HL-60/S4 treated with retinoic acid at 250 ng/mL for 4 days and 3 days (cell line): ENCODE measurements around the gene SLC6A18.

ENCODE experiments used
- in situ Hi-C: fragments of 300-500 bp; cut with MboI; formaldehyde crosslinking; loops from 2 replicates; pipeline ENCODE4 v1.7.0; 2022; ENCODE audit warnings: low sequenced_read_pairs

The SLC6A18 gene

DNA sequence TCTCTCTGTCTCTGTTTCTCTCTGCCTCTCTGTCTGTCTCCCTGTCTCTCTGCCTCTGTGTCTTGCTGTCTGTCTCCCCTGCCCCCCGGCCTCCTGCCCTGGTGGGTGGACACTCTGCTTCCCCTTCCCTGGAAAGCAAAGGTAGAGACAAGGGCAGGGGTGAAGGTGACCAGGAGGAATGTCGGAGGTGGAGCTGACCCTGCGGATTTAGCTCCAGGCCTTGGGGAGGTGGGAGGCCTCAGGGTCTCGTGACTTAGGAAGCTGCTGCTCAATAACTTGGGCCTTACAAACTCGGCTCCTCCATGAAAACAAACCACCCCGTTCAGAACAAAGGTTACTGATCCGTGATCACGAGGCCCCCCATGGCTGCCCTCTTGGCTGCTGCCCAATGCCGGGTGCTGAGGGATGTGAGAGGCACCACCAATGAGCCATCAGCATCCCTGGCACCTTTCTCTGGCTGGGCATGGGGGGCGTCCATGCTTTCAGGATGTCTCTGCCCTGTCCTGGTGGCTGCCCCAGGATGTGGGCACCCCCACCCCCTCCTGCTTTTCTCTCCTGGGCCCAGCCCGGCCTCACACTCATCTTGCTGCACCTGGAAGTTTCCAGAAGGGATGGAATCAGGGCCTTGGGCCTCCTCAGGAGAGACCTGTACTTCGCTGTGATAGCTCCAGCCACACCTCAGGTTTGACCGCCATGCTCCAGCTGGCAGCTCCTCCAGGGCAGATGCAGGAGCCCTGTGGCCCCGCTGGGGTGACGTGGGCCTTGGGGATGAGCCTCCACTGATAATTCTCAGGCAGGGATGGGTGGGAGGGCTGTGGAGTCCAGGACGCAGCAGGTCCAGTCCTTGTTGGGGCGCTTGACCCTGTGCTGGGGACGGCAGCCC, 38.6 kb upstream of the SLC6A18 start:
- in situ Hi-C loops, result no loop called here

DNA sequence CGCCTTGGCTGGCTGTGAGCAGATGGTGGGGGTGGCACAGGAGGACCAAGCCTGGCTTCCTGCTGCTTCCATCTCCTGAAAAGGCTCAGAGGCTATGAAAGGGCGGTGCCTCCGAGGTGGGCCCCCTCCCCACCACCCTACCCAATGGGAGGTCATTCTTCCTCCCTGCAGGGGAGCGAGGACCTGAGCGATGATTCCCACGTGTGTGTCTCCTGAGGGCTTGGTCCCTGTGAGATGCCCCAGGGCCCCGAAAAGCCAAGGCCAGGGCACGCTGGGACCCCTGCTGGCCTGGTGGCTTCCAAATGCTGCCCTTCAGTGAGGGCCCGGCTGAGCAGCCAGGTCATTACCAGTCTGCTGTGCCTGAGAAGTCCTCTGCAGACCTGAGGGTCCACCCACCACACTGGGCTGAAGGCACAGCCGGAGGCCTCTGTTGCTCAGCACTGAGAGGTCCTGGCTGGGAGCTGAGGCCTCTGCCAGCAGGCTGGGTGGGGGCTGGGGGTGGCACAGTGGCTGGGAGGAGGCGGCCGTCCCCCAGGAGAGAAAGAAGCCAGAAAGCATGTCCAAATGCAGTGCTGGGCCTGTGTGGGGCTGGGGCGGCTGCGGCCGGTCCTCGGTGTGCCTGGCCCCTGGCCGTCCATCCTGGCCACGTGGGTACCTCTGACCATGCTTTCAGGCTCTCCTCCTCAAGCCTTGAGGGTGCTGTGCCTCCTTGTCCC, 37.8 kb upstream of the SLC6A18 start:
- in situ Hi-C loops, result no loop called here

DNA sequence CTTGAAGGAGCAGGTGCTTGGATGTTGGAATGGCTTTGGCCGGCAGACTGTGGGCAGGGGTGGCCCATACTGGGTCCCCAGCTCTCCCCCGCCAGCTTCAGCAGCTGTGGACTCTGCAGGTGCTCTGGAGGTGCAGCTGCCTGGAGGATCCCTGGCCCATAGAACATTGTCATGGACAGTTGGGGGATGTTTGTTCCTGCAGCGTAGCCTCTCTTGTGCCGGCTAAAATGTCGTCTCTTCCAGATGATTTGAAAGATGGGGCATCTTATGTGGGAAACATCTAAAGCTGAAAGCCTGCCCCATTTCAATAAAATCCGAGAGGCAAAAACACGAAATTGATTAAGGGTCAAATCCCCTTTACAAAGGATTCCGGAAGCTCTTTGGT, 37.2 kb upstream of the SLC6A18 start:
- in situ Hi-C loops, result no loop called here

DNA sequence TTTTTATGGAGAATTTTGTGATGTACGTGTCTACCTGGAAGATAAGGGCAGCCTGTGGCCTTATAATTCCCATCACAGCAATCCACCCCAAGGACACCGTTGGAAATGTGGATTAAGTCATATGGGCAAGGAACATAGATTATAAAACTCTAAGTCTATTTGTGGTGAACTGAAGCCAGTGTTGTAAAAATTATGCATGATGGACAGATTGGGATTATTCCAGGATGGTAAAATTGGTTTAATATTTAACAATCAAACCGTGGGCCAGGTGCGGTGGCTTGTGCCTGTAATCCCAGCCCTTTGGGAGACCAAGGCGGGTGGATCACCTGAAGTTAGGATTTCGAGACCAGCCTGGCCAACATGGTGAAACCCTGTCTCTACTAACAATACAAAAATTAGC, 36.7 kb upstream of the SLC6A18 start:
- in situ Hi-C loops, result no loop called here

DNA sequence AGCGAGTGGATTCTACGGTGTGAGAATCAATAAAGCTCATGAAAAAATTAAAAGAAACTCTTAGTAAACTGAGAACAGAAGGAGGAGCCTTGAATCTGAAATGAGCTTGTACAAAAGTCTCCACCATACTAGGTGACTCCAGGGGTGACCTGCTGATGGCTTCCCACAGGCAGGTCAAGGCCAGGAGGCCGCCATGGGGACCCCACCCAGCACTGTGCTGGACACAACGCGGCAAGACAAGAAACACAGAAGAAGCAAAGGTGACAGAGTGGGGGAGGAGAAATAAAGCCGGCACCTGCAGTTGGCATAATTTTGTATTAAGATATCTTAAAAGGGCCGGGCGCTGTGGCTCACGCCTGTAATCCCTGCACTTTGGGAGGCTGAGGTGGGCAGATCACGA, 35.9 kb upstream of the SLC6A18 start:
- in situ Hi-C loops, result no loop called here

DNA sequence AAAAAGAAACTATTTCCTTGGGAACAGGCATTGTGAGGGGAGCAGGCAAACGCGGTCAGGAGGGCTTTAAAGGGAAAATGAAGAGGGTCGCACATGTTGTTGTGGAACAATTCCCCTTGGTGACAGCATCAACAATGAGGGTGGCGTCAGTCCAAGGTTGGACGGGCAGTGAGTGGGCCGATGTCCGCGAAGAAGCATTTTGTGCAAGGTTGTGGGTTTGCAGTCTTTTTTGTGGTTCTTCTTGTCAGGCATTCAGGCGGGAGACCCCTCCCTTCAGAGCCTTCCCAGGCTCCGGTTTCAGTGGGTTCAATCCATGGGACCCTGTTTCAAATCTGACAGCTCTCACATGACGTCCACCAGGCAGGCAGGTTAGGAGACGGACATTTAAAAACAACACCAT, 34.9 kb upstream of the SLC6A18 start:
- in situ Hi-C loops, result no loop called here

DNA sequence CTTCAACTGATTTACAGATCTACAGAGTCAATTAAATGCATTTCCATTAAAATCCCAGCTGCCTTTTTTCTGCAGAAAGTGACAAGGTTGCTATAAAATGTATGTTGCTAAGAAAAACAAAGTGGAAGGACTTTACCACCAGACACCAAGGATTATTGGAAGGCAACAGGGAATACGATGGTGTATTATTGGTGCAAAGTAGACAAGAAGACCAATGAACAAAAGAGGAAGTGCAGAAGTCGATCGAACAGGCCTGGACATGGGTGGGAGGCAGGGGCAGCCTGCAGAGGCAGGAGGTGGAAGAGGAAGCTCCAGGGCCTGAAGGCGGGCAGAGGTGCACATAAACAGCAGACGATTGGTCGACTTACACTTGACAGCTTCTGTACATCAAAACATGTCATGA, 34.3 kb upstream of the SLC6A18 start:
- in situ Hi-C loops, result no loop called here

DNA sequence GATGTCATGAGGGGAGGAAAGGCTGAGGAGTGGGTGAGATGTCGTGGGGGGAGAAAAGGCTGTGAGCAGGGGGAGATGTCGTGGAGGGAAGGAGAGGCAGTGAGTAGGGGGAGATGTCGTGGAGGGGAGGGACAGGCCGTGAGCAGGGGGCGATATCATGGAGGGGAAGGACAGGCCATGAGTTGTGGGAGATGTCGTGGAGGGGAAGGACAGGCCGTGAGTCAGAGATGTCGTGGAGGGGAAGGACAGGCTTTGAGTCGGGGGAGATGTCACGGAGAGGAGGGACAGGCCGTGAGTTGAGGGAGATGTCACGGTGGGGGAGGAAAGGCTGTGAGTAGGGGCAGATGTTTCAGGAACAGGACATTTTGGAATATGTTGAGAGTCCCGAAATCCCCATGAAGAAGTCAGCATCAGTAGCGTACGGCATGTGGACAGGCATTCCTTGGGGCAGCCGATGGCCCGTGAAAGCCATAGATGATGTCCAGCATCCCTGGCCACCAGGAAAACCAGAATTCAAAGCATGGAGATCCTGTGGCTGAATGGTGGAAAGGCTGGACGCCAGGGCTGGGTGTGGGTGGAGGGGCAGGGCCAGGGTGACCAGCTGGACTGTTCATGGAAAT, 32.1 kb upstream of the SLC6A18 start:
- in situ Hi-C loops, result no loop called here

DNA sequence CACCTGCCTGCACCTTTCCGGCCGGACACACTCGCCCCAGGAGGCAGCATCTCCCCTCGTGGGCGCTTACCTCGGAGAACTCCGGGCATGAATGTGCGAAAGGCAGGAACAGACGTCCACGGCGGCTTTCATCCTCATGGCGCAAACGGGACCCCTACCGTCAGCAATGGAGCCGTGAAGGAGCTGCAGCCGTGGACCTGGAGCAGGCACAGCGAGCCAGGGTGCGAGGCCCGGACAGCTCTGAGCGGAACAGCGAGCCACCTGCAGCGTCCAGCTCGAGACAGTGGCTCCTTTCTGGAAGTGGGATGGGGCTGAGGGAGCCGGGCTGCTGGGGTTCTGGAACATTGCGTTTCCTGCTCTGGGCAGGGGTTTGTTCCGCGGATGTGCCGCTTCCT, 31.6 kb upstream of the SLC6A18 start:
- in situ Hi-C loops, result no loop called here

DNA sequence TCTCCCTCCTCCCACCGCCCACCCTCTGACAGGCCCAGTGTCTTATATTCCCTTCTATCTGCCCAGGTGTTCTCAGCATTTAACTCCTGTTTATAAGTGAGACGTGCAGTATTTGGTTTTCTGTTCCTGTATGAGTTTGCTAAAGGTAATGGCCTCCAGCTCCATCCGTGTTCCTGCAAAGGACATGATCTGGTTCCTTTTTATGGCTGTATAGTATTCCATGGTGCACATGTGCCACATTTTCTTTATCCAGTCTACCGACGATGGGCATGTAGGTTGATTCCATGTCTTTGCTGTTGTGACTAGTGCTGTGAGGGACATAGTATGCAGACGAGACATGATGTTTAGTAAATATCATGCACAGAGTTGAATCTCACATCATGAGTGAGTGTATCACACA, 30.8 kb upstream of the SLC6A18 start:
- in situ Hi-C loops, result no loop called here

DNA sequence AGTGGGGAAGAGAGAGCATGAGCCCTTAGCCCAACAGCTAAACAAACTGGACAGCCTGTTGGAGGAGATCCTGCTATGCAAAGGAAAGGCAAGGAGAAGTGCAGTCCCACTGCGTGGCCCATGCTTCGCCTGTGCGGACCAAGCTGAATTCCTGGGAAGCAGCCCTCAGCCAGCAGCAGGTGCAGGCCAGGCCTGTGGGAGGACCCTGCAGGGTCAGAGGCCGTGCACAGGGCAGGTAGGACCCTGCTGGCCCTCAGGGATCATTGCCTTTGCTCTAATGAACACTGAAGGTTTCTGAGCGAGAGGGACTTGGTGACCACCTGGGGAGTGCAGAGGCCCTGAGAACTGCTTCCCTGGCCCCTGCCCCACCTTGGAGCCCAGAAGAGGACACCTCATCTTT, 29.7 kb upstream of the SLC6A18 start:
- in situ Hi-C loops, result no loop called here

DNA sequence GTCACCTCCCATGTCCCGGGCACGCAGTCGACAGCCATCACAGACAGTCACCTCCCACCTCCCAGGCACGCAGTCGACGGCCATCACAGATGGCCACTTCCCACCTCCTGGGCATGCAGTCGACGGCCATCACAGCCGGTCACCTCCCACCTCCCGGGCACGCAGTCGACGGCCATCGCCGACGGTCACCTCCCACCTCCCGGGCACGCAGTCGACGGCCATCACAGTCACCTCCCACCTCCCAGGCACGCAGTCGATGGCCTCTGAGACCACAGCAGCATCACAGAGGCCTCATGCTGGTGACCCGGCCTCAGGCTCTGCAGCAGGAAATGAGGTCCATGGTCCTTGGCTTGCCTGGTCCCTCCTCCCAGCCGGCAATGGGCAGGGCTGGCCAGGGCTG, 29.3 kb upstream of the SLC6A18 start:
- in situ Hi-C loops, result no loop called here

DNA sequence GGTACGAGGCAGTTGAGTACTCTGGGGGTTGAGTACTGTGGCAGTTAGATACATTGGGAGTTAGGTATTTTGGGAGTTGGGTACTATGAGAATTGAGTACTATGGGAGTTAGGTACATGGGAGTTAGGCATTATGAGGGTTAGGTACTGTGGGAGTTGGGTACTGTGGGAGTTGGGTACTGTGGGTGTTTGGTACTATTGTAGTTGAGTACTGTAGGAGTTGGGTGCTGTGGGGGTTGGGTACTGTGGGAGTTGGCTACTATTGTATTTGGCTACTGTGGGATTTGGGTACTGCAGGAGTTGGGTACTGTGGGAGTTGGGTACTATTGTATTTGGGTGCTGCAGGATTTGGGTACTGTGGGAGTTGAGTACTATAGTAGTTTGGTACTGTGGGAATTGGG, 28.6 kb upstream of the SLC6A18 start:
- in situ Hi-C loops, result no loop called here

DNA sequence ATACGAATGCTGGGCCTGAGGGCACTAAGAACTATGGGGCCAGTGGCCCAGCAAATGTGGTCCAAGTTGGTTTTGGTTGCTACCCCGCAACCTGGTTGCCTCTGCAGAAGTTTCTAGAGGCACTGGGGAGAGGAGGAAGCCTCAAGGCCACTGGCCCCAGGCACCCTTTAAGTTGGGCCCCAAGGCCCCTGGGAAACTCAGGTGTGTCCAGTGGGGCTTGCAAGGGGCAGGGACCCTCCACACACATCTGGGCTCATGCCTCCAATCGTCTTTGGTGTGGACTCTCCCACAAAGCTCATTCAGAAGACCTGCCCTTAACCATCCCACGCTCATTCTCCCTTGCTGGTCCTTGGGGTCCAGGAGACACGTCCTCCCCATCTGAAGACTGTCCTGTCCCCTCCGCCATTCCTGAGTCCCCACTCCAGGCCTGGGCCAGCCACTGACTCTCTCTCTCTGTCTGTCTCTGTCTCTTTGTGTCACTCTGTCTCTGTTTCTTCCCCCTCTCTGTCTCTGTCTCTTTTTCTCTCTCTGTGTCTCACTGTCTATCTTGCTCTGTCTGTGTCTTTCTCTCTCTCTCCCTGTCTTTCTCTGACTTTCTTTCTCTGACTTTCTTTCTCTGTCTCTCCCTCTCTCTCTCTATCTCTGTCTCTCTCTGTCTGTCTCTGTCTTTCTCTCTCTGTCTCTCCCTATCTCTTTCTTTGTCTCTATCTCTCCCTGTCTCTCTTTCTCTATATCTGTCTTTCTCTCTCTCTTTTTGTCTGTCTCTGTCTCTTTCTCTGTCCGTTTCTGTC, 27.1 kb upstream of the SLC6A18 start:
- in situ Hi-C loops, result no loop called here

DNA sequence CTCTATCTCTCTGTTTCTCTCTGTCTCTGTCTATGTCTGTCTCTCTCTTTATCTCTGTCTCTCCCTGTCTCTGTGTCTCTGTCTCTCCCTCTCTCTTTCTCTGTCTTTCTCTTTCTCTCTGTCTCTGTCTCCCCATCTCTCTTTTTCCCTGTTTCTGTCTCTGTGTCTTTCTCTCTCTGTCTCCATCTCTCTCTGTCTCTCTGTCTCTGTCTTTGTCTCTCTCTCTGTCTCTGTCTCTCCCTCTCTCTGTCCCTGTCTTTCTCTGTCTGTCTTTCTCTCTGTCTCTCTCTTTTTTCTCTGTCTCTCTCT, 25.9 kb upstream of the SLC6A18 start:
- in situ Hi-C loops, result no loop called here

DNA sequence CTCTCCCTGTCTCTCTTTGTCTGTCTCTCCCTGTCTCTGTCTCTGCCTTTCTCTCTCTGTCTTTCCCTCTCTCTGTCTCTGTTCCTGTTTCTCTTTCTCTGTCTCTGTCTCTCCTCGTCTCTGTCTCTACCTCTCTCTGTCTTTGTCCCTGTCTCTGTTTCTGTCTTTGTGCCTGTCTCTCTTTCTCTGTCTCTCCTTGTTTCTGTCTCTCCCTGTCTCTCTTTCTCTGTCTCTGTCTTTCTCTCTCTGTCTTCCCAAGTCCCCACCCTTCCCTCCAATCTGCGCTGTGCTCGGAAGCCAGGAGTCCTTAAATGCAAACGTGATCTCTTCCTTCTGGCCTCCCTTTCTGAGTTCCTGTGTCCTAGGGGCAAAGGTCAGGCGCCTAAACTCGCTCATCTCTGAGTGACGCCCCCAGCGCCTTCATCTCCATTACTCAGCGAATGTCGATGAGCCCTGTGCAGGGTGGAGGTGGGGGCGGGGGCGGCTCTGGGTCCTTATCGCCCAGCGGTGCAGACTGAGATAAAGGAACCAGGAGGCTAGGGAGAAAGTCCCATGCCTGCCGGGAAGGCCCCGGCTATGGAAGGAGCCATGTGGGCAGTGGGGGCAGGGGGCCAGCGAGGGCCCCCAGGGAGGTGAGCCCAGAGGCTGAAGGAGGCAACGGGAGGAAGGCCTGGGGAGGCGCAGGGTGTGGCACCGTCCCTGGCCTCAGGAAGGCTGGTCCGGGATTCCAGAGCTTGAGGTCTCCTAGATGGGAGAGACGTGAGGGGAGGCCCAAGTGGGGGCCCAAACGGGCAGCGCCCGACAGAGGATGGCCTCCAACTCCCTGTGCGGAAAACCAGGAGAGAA, 25.3 kb upstream of the SLC6A18 start:
- in situ Hi-C loops, result no loop called here

DNA sequence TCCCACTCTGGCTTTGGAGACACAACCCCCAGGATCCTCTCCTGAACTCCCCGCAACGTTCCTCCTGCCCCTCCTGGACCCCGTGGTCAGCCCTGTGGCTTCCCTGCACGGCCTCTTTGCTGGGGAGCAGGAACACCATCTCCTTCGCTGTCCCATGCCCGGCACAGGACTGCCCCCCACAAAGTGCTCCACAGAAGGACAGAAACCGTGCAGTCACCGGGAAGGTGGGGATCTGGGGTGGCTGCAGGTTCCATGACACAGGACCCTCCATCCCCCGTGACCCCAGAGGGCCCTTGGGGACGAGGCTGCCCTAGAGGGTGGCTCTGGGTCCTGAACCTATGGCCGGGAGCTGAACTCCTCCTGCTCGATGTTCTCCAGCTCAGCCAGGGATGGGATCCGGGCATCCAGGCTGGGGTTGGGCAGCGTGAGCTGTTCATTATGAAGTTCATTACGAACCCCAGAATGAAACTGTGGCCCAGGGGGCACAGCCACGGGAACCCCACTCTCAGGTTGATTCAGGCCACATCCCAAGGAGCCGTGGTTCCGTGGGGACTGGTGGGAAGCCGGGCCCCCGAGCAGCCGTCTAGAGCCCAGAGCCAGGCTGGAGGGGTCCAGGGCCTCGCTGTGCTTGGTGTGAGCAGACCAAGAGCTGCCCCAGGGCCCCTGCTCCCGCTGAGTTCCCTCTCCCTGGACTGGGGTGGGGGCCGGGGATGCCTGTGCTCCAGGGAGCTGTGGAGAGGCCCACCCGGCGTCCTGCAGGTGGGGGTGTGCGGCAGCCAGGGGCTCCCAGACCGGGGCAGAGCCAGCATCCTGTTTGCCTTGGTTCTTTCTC, 24.5 kb upstream of the SLC6A18 start:
- in situ Hi-C loops, result no loop called here

DNA sequence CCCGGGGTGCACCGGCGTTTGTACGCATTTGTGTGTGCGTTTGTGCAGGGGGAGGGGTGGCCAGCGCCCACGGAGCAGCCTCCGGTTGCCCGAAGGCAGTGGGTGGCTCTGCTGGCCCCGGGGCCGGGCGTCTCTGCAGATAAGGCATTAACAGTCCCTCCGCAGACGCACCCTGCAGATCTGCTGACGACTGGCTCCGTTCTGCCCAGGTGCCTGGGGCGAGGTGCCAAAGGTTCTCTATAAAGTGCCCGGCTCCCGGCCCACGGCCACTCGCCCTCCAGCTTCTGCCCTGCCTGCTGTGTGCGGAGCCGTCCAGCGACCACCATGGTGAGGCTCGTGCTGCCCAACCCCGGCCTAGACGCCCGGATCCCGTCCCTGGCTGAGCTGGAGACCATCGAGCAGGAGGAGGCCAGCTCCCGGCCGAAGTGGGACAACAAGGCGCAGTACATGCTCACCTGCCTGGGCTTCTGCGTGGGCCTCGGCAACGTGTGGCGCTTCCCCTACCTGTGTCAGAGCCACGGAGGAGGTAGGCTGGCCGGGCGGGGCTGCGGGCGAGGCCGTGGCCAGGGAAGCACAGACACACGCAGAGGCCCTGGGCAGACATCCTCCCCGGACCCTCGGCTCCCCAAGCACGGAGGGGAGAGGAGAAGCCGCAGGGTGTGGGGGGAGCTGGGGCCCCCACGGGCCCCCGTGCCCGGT, 23.7 kb upstream of the SLC6A18 start, which contains the start of gene SLC6A19:
SLC6A19 (plus strand) TSS at position 269 of the 699 bp plus-strand sequence; CDS start at position 325, 56 bp downstream.
- in situ Hi-C loops, result no loop called here
